Coronary artery (tissue), 2 donors: ENCODE results near the gene BRIX1.

ENCODE experiments used
- DNase-seq: peaks from one replicate; pipeline ENCODE4 v3.0.0-alpha.2; 2017; ENCODE audit warnings: low spot score
- H3K27ac ChIP-seq, 2 donors: fragments of 200-600 bp; sonication (generic); one replicate each; pipeline ENCODE4 v1.5.1; 2016 to 2019
- H3K4me3 ChIP-seq: fragments of 200-600 bp; sonication (generic); 2 replicates; pipeline ENCODE4 v1.5.1; 2016; ENCODE audit warnings: mild to moderate bottlenecking, moderate library complexity
- TF ChIP-seq, protein P1 (sequence below): fragments of 200-600 bp; sonication (generic); IDR thresholded peaks from one replicate; pipeline ENCODE4 v1.5.1; 2019; ENCODE audit warnings: antibody characterized with exemption

BRIX1 gene

GRCh38 chr5:34895641-34896419 lies 19.7 kb upstream of the BRIX1 start:
- H3K27ac ChIP-seq: no peak overlapping the region
- no peak for DNase-seq
- no peak overlapping the region for H3K4me3 ChIP-seq
- TF ChIP-seq, protein P1, sequence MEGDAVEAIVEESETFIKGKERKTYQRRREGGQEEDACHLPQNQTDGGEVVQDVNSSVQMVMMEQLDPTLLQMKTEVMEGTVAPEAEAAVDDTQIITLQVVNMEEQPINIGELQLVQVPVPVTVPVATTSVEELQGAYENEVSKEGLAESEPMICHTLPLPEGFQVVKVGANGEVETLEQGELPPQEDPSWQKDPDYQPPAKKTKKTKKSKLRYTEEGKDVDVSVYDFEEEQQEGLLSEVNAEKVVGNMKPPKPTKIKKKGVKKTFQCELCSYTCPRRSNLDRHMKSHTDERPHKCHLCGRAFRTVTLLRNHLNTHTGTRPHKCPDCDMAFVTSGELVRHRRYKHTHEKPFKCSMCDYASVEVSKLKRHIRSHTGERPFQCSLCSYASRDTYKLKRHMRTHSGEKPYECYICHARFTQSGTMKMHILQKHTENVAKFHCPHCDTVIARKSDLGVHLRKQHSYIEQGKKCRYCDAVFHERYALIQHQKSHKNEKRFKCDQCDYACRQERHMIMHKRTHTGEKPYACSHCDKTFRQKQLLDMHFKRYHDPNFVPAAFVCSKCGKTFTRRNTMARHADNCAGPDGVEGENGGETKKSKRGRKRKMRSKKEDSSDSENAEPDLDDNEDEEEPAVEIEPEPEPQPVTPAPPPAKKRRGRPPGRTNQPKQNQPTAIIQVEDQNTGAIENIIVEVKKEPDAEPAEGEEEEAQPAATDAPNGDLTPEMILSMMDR: no peak

DNA sequence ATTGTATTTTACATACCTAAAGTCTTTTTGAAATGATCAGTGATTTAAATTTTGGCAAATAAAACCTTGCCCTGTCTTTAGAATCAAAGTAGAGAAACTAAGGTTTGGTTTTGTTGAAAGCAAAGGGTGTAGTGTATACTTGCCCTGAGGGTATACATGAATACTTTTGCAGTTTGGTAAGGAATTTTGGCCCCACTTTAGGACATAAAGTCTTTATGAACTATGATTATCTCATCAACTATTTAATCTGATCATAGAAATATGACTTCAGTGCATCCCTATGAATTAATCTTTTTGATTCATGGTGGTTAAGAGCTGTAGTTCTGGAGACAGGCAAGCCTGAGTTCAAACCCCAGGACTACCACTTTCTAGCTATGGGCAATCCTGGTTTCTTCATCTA lies 17.9 kb upstream of the BRIX1 start:
- TF ChIP-seq, protein P1: no peak
- H3K4me3 ChIP-seq: no peak overlapping the region
- no peak overlapping the region for H3K27ac ChIP-seq
- DNase-seq: no peak

DNA sequence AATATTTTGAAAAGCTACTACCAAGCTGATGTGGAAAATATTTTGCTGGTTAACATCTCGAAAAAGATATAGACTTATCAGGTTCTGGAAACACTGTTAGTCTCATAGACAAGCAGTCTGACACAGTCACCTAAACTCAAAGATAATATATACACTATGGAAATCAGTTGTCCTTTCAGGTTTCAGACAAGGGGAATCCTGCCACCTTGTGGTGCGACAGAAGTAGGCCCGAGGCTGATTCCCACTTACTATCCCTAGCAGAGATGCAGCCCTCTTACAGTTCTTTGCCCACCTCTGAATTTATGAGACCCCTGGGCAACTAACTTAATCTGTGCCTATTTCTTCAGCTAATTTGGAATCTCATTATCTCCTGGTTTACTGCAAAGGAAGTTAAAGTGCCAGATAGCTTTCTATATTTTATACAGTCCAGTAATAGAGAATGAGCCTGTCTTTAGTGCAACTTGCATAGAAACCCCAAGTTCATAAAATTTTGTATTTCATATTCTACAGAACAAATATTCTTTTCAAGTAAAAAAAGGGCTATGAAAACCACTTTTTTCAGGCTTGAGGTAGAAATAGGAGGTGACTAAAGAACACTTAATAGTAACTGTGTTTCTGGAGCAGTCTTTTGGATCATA lies 17.1 kb upstream of the BRIX1 start:
- TF ChIP-seq, protein P1: peak; percentile 84

DNA sequence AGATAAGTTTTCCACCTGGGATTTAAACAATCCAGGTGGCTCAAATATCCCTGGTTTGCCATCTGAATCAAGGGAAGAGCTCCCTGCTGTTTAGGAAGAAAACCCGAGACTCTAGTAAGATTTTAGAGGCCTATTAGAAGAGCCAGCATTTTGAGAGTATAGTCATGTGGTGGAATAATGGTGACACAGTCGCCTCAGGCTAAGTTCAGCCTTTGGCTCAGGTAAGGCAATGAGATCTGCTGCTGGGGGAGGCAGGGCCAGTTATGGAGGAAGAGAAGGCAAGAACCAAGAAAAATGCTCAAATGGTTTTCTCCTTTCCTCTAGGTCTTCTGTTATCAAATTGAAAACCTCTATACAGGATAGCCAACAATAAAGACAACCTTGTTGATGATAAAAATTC lies 16.4 kb upstream of the BRIX1 start:
- DNase-seq: no peak
- H3K27ac ChIP-seq: no peak overlapping the region
- TF ChIP-seq, protein P1: no peak
- H3K4me3 ChIP-seq: no peak overlapping the region

More for the DNA sequence above, 17.1 kb upstream of the BRIX1 start:
- no peak overlapping the region for H3K27ac ChIP-seq
- DNase-seq: no peak
- H3K4me3 ChIP-seq: no peak overlapping the region

GRCh38 chr5:34900652-34901051 lies 14.9 kb upstream of the BRIX1 start:
- Histone ChIP-seq H3K27ac (no peak overlapping the region), H3K4me3 (no peak overlapping the region)
- TF ChIP-seq, protein P1: no peak
- no peak for DNase-seq

DNA sequence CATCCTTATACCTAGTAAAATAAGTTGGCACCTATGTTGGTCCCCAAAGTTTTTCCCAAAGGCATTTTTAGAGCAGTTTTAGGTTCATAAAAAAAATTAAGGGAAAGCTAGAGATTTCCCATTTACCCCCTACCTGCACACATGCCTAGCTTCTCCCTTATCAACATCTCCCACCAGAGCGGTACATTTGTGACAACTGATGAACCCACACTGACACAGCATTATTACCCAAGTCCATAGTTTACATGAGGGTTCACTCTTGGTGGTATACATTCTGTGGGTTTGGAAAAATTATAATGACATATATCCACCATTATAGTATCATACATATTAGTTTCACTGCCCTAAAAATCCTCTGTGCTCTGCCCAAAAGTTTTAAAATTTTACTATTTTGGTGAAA lies 12.3 kb upstream of the BRIX1 start:
- TF ChIP-seq, protein P1: no peak
- Histone ChIP-seq H3K4me3 (no peak overlapping the region), H3K27ac (no peak overlapping the region)
- no peak for DNase-seq

- DNase-seq: no peak
- Histone ChIP-seq H3K27ac (no peak overlapping the region), H3K4me3 (no peak overlapping the region)
- TF ChIP-seq, protein P1: no peak
Observed at GRCh38 chr5:34905564-34905963, 9.9 kb upstream of the BRIX1 start.
